ENCODE measurements around the gene CDH11. TPM values are rescaled to one million over a fixed set of nuclear protein-coding genes. Genes with fewer than 3 reads are reported as not detected.

The CDH11 gene
- total and polyA plus RNA-seq, 2 experiments from 2014 or later, result 3.5 to 19.6 TPM

GRCh38 chr16:65122724-65123395 is 997 bp upstream of the CDH11 start:
- Histone ChIP-seq H3K27me3 (ENCODE audit: insufficient read depth) (peaks cover 75% of the 10 kb centered on the region), H3F3A (replicated peaks; ENCODE audit: low read depth) (no peaks in the 10 kb centered on the region), H3K4me3 (peak overlapping the region; percentile 87), H3K36me3 (ENCODE audit: insufficient read depth) (no peaks in the 10 kb centered on the region), H3K4me1 (ENCODE audit: insufficient read depth) (peaks cover 21% of the 10 kb centered on the region), H3K4me2 (peak overlapping the region; percentile 97), H3K9me2 (ENCODE audit: insufficient read depth) (no peaks in the 10 kb centered on the region), H4K20me1 (replicated peaks; ENCODE audit: insufficient read depth) (no peaks in the 10 kb centered on the region), H3K27ac (ENCODE audit: low read depth) (no peak overlapping the region), H2AFZ (peak overlapping the region; percentile 99), H3K79me2 (replicated peaks; ENCODE audit: insufficient read depth) (no peaks in the 10 kb centered on the region)
- Mint-ChIP-seq H3K27me3 (ENCODE audit: insufficient read depth, low read depth, poor library complexity) (peaks cover 51% of the 10 kb centered on the region), H3K4me3 (peak overlapping the region; percentile 90), H3K27ac (no peak overlapping the region; the same call in 1 of the 2 replicates), H3K36me3 (ENCODE audit: low read depth) (no peaks in the 10 kb centered on the region), H3K9me3 (no peaks in the 10 kb centered on the region), H3K4me1 (peaks cover 25% of the 10 kb centered on the region)
- DNase-seq (ENCODE audit: low spot score) (peak; percentile 59), ATAC-seq (peak; percentile 25)
- TF ChIP-seq JUNB (IDR thresholded peaks at IDR 0.05; ENCODE audit: unreplicated experiment) (no peak), POLR2AphosphoS5 (IDR thresholded peaks at IDR 0.05; ENCODE audit: low read depth) (0 out of 2 replicates have a peak, but pooled peaks have one; percentile 30), CREB1 (CRISPR knock-in tag; IDR thresholded peaks at IDR 0.05; ENCODE audit: low read depth) (no peak), EZH2 (IDR thresholded peaks at IDR 0.05; ENCODE audit: low read depth, unreplicated experiment) (peak; percentile 79), CTCF (conservative IDR thresholded peaks at IDR 0.05; ENCODE audit: low read depth in 2 of 2) (no peak)
- TF ChIP-seq, protein P1, sequence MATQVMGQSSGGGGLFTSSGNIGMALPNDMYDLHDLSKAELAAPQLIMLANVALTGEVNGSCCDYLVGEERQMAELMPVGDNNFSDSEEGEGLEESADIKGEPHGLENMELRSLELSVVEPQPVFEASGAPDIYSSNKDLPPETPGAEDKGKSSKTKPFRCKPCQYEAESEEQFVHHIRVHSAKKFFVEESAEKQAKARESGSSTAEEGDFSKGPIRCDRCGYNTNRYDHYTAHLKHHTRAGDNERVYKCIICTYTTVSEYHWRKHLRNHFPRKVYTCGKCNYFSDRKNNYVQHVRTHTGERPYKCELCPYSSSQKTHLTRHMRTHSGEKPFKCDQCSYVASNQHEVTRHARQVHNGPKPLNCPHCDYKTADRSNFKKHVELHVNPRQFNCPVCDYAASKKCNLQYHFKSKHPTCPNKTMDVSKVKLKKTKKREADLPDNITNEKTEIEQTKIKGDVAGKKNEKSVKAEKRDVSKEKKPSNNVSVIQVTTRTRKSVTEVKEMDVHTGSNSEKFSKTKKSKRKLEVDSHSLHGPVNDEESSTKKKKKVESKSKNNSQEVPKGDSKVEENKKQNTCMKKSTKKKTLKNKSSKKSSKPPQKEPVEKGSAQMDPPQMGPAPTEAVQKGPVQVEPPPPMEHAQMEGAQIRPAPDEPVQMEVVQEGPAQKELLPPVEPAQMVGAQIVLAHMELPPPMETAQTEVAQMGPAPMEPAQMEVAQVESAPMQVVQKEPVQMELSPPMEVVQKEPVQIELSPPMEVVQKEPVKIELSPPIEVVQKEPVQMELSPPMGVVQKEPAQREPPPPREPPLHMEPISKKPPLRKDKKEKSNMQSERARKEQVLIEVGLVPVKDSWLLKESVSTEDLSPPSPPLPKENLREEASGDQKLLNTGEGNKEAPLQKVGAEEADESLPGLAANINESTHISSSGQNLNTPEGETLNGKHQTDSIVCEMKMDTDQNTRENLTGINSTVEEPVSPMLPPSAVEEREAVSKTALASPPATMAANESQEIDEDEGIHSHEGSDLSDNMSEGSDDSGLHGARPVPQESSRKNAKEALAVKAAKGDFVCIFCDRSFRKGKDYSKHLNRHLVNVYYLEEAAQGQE (IDR thresholded peaks at IDR 0.05; ENCODE audit: unreplicated experiment), result no peak

GRCh38 chr16:65120831-65121721 is 787 bp downstream of the CDH11 start:
- ATAC-seq (peak; percentile 26), DNase-seq (ENCODE audit: low spot score) (peak; percentile 53)
- peaks cover 48% of the 10 kb centered on the region for H3K27me3 Mint-ChIP-seq (ENCODE audit: insufficient read depth, low read depth, poor library complexity)
- Histone ChIP-seq H3K79me2 (replicated peaks; ENCODE audit: insufficient read depth) (0 out of 2 replicates have a peak, but pooled peaks cover 6% of the 10 kb centered on the region), H2AFZ (peak overlapping the region; percentile 93), H3K4me3 (peak overlapping the region; percentile 87), H3K27me3 (ENCODE audit: insufficient read depth) (peaks cover 69% of the 10 kb centered on the region), H3K4me2 (peak overlapping the region; percentile 92), H3F3A (replicated peaks; ENCODE audit: low read depth) (no peaks in the 10 kb centered on the region), H4K20me1 (replicated peaks; ENCODE audit: insufficient read depth) (no peaks in the 10 kb centered on the region), H3K27ac (ENCODE audit: low read depth) (no peak overlapping the region), H3K9me2 (ENCODE audit: insufficient read depth) (no peaks in the 10 kb centered on the region), H3K36me3 (ENCODE audit: insufficient read depth) (no peaks in the 10 kb centered on the region), H3K4me1 (ENCODE audit: insufficient read depth) (peaks cover 34% of the 10 kb centered on the region)
- H3K4me3 Mint-ChIP-seq, result peak overlapping the region; percentile 76
- no peaks in the 10 kb centered on the region for H3K9me3 Mint-ChIP-seq
- no peaks in the 10 kb centered on the region for H3K36me3 Mint-ChIP-seq (ENCODE audit: low read depth)
- H3K4me1 Mint-ChIP-seq, result peaks cover 38% of the 10 kb centered on the region
- H3K27ac Mint-ChIP-seq, result no peak overlapping the region
- TF ChIP-seq ETS1 (IDR thresholded peaks at IDR 0.05), result no peak
